Measurements from ENCODE around the gene STAG3. TPM values are rescaled to one million over a fixed set of nuclear protein-coding genes. Genes with fewer than 3 reads are reported as not detected.

Gene STAG3
- total and polyA plus RNA-seq, 9 of the 15 experiments (the other 6 are each of a cell fraction or from before 2014, with no cell fraction given), result 0.54 to 2.5 (median 1.7) TPM

DNA sequence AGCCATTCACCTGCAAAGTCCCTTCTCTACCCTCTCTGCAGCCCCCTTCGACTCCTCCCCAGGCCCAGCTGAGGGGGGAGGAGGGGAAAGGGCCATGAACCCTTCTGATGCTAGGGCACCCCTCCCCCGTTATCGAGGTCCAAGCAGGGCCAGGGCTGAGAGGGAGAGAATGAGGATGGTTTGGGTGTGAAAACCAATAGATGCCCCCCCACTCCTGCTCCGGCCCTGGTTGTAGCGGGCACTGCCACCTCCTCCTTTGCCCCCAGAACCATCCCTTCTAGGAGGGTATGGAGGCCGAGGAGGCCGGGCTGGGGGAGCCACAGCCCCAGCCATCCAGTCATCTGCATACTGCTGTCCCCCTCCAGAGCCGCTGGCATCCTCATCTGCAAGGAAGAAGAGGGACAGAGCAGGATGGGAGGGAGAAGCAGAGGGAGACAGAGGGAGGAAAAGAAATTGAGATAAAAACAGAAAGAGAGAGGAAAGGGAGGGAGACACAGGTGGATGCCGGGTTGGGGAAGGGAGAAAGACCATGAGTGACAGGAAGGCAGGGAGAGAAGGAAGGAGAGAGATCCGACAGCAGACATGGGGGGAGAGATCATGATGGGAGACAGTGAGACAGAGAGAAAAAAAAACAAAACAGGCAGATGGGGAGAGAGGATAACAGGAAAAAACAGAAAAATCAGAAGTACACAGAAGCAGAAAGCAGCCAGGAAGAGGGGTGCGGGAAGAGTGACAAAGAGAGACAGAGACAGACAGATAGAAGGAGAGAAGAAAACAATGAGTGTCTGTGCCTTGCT lies 7.4 kb upstream of the STAG3 start (continued):
- TF ChIP-seq, protein P1, sequence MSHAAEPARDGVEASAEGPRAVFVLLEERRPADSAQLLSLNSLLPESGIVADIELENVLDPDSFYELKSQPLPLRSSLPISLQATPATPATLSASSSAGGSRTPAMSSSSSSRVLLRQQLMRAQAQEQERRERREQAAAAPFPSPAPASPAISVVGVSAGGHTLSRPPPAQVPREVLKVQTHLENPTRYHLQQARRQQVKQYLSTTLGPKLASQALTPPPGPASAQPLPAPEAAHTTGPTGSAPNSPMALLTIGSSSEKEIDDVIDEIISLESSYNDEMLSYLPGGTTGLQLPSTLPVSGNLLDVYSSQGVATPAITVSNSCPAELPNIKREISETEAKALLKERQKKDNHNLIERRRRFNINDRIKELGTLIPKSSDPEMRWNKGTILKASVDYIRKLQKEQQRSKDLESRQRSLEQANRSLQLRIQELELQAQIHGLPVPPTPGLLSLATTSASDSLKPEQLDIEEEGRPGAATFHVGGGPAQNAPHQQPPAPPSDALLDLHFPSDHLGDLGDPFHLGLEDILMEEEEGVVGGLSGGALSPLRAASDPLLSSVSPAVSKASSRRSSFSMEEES (CRISPR knock-in tag; IDR thresholded peaks at IDR 0.05), result no peak
- peak; percentile 62 for TF ChIP-seq ARHGAP35 (IDR thresholded peaks at IDR 0.05; ENCODE audit: partially characterized antibody)
- no peak for TF ChIP-seq HNRNPUL1 (IDR thresholded peaks at IDR 0.05; ENCODE audit: low read length)
- TF ChIP-seq KDM2B (CRISPR knock-in tag; IDR thresholded peaks at IDR 0.05), result no peak
- no peak for TF ChIP-seq ZBTB1 (CRISPR knock-in tag; IDR thresholded peaks at IDR 0.05; ENCODE audit: borderline replicate concordance, low read depth)
- TF ChIP-seq SOX6 (IDR thresholded peaks at IDR 0.05), result no peak
- 0 out of 2 replicates have a peak, but pooled peaks have one; percentile 37 for TF ChIP-seq HLTF (IDR thresholded peaks at IDR 0.05)
- no peak for TF ChIP-seq HNRNPL (IDR thresholded peaks at IDR 0.05; ENCODE audit: low read depth, low read length)
- TF ChIP-seq, protein P2, sequence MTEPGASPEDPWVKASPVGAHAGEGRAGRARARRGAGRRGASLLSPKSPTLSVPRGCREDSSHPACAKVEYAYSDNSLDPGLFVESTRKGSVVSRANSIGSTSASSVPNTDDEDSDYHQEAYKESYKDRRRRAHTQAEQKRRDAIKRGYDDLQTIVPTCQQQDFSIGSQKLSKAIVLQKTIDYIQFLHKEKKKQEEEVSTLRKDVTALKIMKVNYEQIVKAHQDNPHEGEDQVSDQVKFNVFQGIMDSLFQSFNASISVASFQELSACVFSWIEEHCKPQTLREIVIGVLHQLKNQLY (CRISPR knock-in tag; conservative IDR thresholded peaks at IDR 0.05), result no peak
- TF ChIP-seq NBN (IDR thresholded peaks at IDR 0.05; ENCODE audit: low read depth), result no peak
- no peak for TF ChIP-seq ZNF695 (CRISPR knock-in tag; IDR thresholded peaks at IDR 0.05)
- no peak for TF ChIP-seq RBM39 (optimal IDR thresholded peaks at IDR 0.05; ENCODE audit: low read depth, low read length)
- no peak for TF ChIP-seq HDAC6 (IDR thresholded peaks at IDR 0.05; ENCODE audit: low read depth, low read length)
- TF ChIP-seq, protein P3, sequence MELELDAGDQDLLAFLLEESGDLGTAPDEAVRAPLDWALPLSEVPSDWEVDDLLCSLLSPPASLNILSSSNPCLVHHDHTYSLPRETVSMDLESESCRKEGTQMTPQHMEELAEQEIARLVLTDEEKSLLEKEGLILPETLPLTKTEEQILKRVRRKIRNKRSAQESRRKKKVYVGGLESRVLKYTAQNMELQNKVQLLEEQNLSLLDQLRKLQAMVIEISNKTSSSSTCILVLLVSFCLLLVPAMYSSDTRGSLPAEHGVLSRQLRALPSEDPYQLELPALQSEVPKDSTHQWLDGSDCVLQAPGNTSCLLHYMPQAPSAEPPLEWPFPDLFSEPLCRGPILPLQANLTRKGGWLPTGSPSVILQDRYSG (tag; conservative IDR thresholded peaks at IDR 0.05; ENCODE audit: low read depth), result no peak
- no peak for TF ChIP-seq RBM22 (IDR thresholded peaks at IDR 0.05; ENCODE audit: low read depth, low read length, poor library complexity, severe bottlenecking)
- no peak for TF ChIP-seq ESRRB (CRISPR knock-in tag; IDR thresholded peaks at IDR 0.05; ENCODE audit: borderline replicate concordance)
- TF ChIP-seq TGIF2 (CRISPR knock-in tag; IDR thresholded peaks at IDR 0.05), result no peak
- TF ChIP-seq LARP7 (IDR thresholded peaks at IDR 0.05), result peak; percentile 88; the same call in 1 of the 2 replicates
- no peak for TF ChIP-seq THRB (CRISPR knock-in tag; conservative IDR thresholded peaks at IDR 0.05)
- TF ChIP-seq, protein P4, sequence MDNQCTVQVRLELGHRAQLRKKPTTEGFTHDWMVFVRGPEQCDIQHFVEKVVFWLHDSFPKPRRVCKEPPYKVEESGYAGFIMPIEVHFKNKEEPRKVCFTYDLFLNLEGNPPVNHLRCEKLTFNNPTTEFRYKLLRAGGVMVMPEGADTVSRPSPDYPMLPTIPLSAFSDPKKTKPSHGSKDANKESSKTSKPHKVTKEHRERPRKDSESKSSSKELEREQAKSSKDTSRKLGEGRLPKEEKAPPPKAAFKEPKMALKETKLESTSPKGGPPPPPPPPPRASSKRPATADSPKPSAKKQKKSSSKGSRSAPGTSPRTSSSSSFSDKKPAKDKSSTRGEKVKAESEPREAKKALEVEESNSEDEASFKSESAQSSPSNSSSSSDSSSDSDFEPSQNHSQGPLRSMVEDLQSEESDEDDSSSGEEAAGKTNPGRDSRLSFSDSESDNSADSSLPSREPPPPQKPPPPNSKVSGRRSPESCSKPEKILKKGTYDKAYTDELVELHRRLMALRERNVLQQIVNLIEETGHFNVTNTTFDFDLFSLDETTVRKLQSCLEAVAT (IDR thresholded peaks at IDR 0.05), result peak; percentile 36 to 59; a peak in 1 of 4 replicates
- TF ChIP-seq, protein P5, sequence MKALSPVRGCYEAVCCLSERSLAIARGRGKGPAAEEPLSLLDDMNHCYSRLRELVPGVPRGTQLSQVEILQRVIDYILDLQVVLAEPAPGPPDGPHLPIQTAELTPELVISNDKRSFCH (CRISPR knock-in tag; IDR thresholded peaks at IDR 0.05), result no peak
- TF ChIP-seq, protein P5 (tag; IDR thresholded peaks at IDR 0.05), result no peak
- TF ChIP-seq NR3C1 (CRISPR knock-in tag; IDR thresholded peaks at IDR 0.05), result no peak

All from K562 (cell line).